ENCODE results near the gene ACAD8. TPM values are rescaled to one million over a fixed set of nuclear protein-coding genes. Genes with fewer than 3 reads are reported as not detected.

Gene ACAD8
- total RNA-seq, 1 experiment from 2014 or later = 18.9 TPM

GRCh38 chr11:134287561-134287960, 34.2 kb downstream of the ACAD8 start:
- H3K36me3 Mint-ChIP-seq (ENCODE audit: insufficient read depth, unreplicated experiment) = no peaks in the 10 kb centered on the region
- no peaks in the 10 kb centered on the region for H3K4me1 Mint-ChIP-seq (ENCODE audit: insufficient read depth, unreplicated experiment)
- no peak for TF ChIP-seq CTCF (IDR thresholded peaks at IDR 0.05; ENCODE audit: unreplicated experiment)
- no peak overlapping the region for H3K4me3 Mint-ChIP-seq (ENCODE audit: unreplicated experiment)
- H3K9me3 Mint-ChIP-seq (ENCODE audit: unreplicated experiment) = no peaks in the 10 kb centered on the region
- no peak for DNase-seq (ENCODE audit: unreplicated experiment)
- BruUV-seq (replicated peaks) = no TSS peak
- ChIA-PET CTCF (no interaction called here), POLR2A (no interaction called here)
- intact Hi-C loops (cut with micrococcal nuclease) = no loop called here
- no peak overlapping the region for H3K27ac Mint-ChIP-seq (ENCODE audit: low read depth, unreplicated experiment)
- H3K27me3 Mint-ChIP-seq (ENCODE audit: insufficient read depth, unreplicated experiment) = no peaks in the 10 kb centered on the region

- DNase-seq (ENCODE audit: unreplicated experiment) = no peak
- intact Hi-C loops (cut with micrococcal nuclease) = no loop called here
- Mint-ChIP-seq H3K36me3 (ENCODE audit: insufficient read depth, unreplicated experiment) (no peaks in the 10 kb centered on the region), H3K27ac (ENCODE audit: low read depth, unreplicated experiment) (no peak overlapping the region), H3K4me1 (ENCODE audit: insufficient read depth, unreplicated experiment) (no peaks in the 10 kb centered on the region), H3K27me3 (ENCODE audit: insufficient read depth, unreplicated experiment) (no peaks in the 10 kb centered on the region), H3K9me3 (ENCODE audit: unreplicated experiment) (no peaks in the 10 kb centered on the region), H3K4me3 (ENCODE audit: unreplicated experiment) (no peak overlapping the region)
- no TSS peak for BruUV-seq (replicated peaks)
- POLR2A ChIA-PET = no interaction called here
- TF ChIP-seq CTCF (IDR thresholded peaks at IDR 0.05; ENCODE audit: unreplicated experiment) = no peak
- CTCF ChIA-PET = interaction anchor here (0.7 kb wide), 1 partner anchor 315 kb away, joined by 3 read pairs; no protein-coding TSS in a partner anchor
These were observed 35.1 kb downstream of the ACAD8 start for GRCh38 chr11:134288486-134288885.

GRCh38 chr11:134289167-134289566, 35.8 kb downstream of the ACAD8 start:
- no peaks in the 10 kb centered on the region for H3K36me3 Mint-ChIP-seq (ENCODE audit: insufficient read depth, unreplicated experiment)
- DNase-seq (ENCODE audit: unreplicated experiment) = no peak
- BruUV-seq (replicated peaks) = no TSS peak
- ChIA-PET CTCF (interaction anchor here (0.7 kb wide), 1 partner anchor 315 kb away, joined by 3 read pairs; no protein-coding TSS in a partner anchor), POLR2A (no interaction called here)
- H3K9me3 Mint-ChIP-seq (ENCODE audit: unreplicated experiment) = no peaks in the 10 kb centered on the region
- intact Hi-C loops (cut with micrococcal nuclease) = no loop called here
- H3K27me3 Mint-ChIP-seq (ENCODE audit: insufficient read depth, unreplicated experiment) = peaks cover 4% of the 10 kb centered on the region
- H3K4me1 Mint-ChIP-seq (ENCODE audit: insufficient read depth, unreplicated experiment) = no peaks in the 10 kb centered on the region
- no peak overlapping the region for H3K4me3 Mint-ChIP-seq (ENCODE audit: unreplicated experiment)
- no peak overlapping the region for H3K27ac Mint-ChIP-seq (ENCODE audit: low read depth, unreplicated experiment)
- no peak for TF ChIP-seq CTCF (IDR thresholded peaks at IDR 0.05; ENCODE audit: unreplicated experiment)

GRCh38 chr11:134289789-134290188, 36.4 kb downstream of the ACAD8 start:
- no peak for DNase-seq (ENCODE audit: unreplicated experiment)
- no TSS peak for BruUV-seq (replicated peaks)
- no peak overlapping the region for H3K27ac Mint-ChIP-seq (ENCODE audit: low read depth, unreplicated experiment)
- no peaks in the 10 kb centered on the region for H3K36me3 Mint-ChIP-seq (ENCODE audit: insufficient read depth, unreplicated experiment)
- ChIA-PET POLR2A (no interaction called here), CTCF (interaction anchor here (0.6 kb wide), 1 partner anchor 16 kb away, joined by 3 read pairs; no protein-coding TSS in a partner anchor)
- no peaks in the 10 kb centered on the region for H3K9me3 Mint-ChIP-seq (ENCODE audit: unreplicated experiment)
- H3K4me3 Mint-ChIP-seq (ENCODE audit: unreplicated experiment) = no peak overlapping the region
- no peak for TF ChIP-seq CTCF (IDR thresholded peaks at IDR 0.05; ENCODE audit: unreplicated experiment)
- no peaks in the 10 kb centered on the region for H3K4me1 Mint-ChIP-seq (ENCODE audit: insufficient read depth, unreplicated experiment)
- H3K27me3 Mint-ChIP-seq (ENCODE audit: insufficient read depth, unreplicated experiment) = peaks cover 11% of the 10 kb centered on the region
- intact Hi-C loops (cut with micrococcal nuclease) = no loop called here
